Epithelial cell of proximal tubule (primary cell): ENCODE results near the gene PLD4. TPM values are rescaled to one million over a fixed set of nuclear protein-coding genes. Genes with fewer than 3 reads are reported as not detected.

Source experiments
- DNase-seq: peaks from one replicate; pipeline ENCODE4 v3.0.0-alpha.2; 2011; ENCODE audit warnings: low read depth
- H3K4me3 ChIP-seq: 2 replicates; pipeline ENCODE4 v1.5.1; 2011; ENCODE audit warnings: low read depth, mild to moderate bottlenecking, low read length
- CTCF ChIP-seq: conservative IDR thresholded peaks from 2 replicates; pipeline ENCODE4 v1.5.1; 2012; ENCODE audit warnings: low read depth, mild to moderate bottlenecking, low read length
- total RNA-seq: library from RNA; depleted of rRNA; stranded (reverse); fragments of >200 nt; gene quantifications from 2 replicates; pipeline ENCODE4 v1.2.3, GENCODE V29; 2015

PLD4 gene
- total RNA-seq, 1 donor from 2014 or later: not detected

DNA sequence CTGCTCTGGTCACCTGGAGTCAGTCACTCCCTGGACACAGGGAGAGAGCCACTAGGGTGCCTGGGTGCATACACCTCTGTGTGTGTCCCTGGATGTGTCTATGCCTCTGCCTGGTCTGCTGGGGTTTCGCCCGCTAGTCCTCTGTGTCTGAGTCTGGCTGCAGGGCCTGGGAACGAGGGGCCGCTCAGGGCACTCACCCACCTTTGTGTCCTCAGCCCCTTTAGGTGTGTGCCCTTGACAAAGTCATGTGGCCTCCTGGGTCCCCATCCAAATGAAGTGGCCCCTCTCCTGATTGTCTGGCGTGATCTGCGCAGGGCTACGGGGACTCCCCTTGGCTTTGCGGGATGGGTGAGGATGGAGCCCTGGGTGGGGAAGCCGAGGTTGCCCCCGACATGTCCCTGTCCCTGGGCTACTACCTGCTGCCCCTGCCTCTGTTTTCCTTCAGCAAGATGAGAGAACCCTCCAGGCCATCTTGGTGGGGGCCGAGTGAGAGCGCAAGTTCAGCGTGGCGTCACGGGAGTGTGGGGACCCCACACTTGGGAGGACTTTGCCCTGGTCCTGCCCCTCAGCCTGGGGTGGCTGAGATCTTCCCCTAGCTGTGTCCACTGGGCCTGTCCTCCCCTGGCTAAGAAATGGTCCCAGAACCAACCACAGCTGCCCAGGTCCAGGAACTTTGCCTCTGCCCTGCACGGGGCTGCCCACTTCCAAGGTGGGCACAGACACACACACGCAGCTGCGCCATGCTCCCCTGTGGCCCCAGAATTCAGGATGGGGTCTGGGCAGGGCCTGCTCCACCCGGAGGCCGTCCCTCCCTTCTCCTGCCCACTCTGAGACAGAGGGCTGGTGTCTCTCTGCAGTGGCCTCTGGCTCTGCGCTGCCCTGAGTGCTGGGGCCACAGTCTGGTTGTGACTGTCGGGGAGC, 56.2 kb downstream of the PLD4 start:
- no peak for TF ChIP-seq CTCF
- DNase-seq: no peak
- no peak overlapping the region for H3K4me3 ChIP-seq

DNA sequence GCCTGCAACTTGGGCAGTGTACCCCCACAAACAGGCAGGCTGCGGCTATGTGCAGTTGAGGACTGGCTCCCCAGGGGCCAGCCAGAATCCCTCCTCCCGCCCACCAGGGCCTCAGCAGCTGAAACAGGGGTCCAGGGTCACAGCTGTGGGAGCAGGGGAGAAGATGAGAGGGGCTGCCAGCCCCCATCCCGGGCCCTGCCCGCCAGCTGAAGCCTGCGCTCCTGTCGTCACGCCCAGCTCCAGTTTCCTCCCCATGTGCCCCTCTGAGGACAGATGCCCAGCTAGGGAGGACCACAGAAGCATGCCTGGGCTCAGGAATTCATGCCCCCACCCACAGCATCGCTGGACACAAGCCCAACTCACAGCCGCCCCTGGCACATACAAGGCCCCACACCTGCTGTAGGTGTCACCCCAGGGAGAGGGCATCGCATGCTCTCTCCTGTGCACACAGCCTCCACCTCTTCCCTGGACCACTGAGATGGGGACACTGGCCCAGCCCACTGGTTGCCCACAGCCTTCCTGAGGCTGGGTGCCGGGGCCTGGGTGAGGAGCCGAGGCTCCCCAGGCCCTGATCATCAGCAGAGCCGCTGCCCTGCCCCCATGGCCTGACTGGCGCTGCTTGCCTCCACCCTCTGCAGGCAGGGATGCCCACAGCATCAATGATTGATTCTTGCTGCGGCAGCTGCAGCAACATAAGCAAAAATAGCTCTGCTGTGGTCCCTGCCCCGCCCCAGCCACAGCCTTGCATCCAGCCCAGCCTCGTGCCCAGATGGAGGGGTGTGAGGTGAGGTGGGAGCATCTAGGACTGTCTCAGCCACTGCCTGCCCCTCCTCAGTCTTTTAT, 57.2 kb downstream of the PLD4 start:
- no peak overlapping the region for H3K4me3 ChIP-seq
- no peak for DNase-seq
- TF ChIP-seq CTCF: no peak

GRCh38 chr14:104982548-104983230, 58.0 kb downstream of the PLD4 start:
- no peak for TF ChIP-seq CTCF
- H3K4me3 ChIP-seq: no peak overlapping the region
- DNase-seq: no peak

Other genes starting within 250 kb of the PLD4 start
- 100 and 130 TPM in 2 replicates for gene INF2, start 235.3 kb upstream of the PLD4 start, total RNA-seq
- gene ADSS1, start 200.7 kb upstream of the PLD4 start, total RNA-seq: 1.7 and 2.3 TPM in 2 replicates
- 298 and 558 TPM in 2 replicates for gene SIVA1, start 171.7 kb upstream of the PLD4 start, total RNA-seq
- gene AKT1, start 129.1 kb upstream of the PLD4 start, total RNA-seq: 162 and 203 TPM in 2 replicates
- 5.4 and 7.8 TPM in 2 replicates for gene ZBTB42, start 123.8 kb upstream of the PLD4 start, total RNA-seq
- gene CEP170B, start 59.6 kb upstream of the PLD4 start, total RNA-seq: 28.9 and 30.9 TPM in 2 replicates
- gene AHNAK2, start 53.5 kb downstream of the PLD4 start, total RNA-seq: 16.6 and 20.8 TPM in 2 replicates
- 4.5 and 5.0 TPM in 2 replicates for gene CLBA1, start 60.9 kb downstream of the PLD4 start, total RNA-seq
- gene CDCA4, start 96.2 kb downstream of the PLD4 start, total RNA-seq: 46.9 and 78.7 TPM in 2 replicates
- 0.29 and 0.43 TPM in 2 replicates for gene GPR132, start 140.6 kb downstream of the PLD4 start, total RNA-seq
- 4.1 and 5.7 TPM in 2 replicates for gene JAG2, start 243.9 kb downstream of the PLD4 start, total RNA-seq